ENCODE results near the gene GATA1.

DNA sequence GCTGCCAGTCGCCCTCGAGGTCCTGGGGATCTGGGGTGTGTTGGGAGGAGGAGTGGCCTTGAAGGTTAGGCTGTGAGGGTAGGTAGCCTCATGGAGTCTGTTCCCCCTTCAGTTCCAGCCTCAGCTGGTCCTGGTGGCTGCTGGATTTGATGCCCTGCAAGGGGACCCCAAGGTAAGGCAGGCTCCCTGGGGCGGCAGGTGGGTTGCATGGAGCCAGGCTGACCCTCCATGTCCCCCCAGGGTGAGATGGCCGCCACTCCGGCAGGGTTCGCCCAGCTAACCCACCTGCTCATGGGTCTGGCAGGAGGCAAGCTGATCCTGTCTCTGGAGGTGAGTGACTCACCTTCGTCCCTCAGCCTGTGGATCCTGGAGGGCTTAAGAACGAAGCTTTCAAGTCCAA is 28.3 kb downstream of the GATA1 start:
- TF ChIP-seq POLR2A (IDR thresholded peaks at IDR 0.05): no peak
- TF ChIP-seq CTCF (IDR thresholded peaks at IDR 0.05): no peak

Measured in transverse colon (tissue), 3 donors.